DOHH2 (cell line): ENCODE data around the gene IFTAP.
"Not testable (repeated sequence)": the region's sequence is repeated elsewhere in the genome, so short reads cannot be mapped to it uniquely, and the experiment has no call there.

Experiments used
- H3F3A ChIP-seq: fragments of 200-600 bp; sonication (generic), shearing (Covaris generic); 2 replicates; pipeline ENCODE4 v1.6.0; 2016; ENCODE audit warnings: antibody characterized with exemption, mild to moderate bottlenecking; ENCODE audit not compliant: control insufficient read depth, insufficient read depth
- H3K27ac ChIP-seq: fragments of 200-600 bp; sonication (generic); 2 replicates; pipeline ENCODE4 v1.5.1; 2014; ENCODE audit warnings: low read depth, mild to moderate bottlenecking, low read length, moderate library complexity
- H3K27me3 ChIP-seq: fragments of 200-600 bp; sonication (generic); 2 replicates; pipeline ENCODE4 v1.6.1; 2014; ENCODE audit warnings: mild to moderate bottlenecking, low read length, mixed read lengths; ENCODE audit not compliant: control insufficient read depth
- H3K36me3 ChIP-seq: fragments of 200-600 bp; sonication (generic); 2 replicates; pipeline ENCODE4 v1.6.1; 2014; ENCODE audit warnings: mild to moderate bottlenecking, low read length, moderate library complexity, mixed read lengths; ENCODE audit not compliant: control insufficient read depth
- H3K4me1 ChIP-seq: fragments of 200-600 bp; sonication (generic); 2 replicates; pipeline ENCODE4 v1.6.1; 2014; ENCODE audit warnings: mild to moderate bottlenecking, low read length, mixed read lengths; ENCODE audit not compliant: control insufficient read depth
- H3K4me2 ChIP-seq: fragments of 200-600 bp; sonication (generic); 2 replicates; pipeline ENCODE4 v1.6.0; 2014; ENCODE audit warnings: mild to moderate bottlenecking, low read length, moderate library complexity
- H3K4me3 ChIP-seq: fragments of 200-600 bp; sonication (generic); 2 replicates; pipeline ENCODE4 v1.5.1; 2014; ENCODE audit warnings: mild to moderate bottlenecking, low read length, mixed read lengths
- H3K79me2 ChIP-seq: fragments of 200-600 bp; sonication (generic); 2 replicates; pipeline ENCODE4 v1.6.1; 2014; ENCODE audit warnings: mild to moderate bottlenecking, low read length, mixed read lengths; ENCODE audit not compliant: control insufficient read depth
- H3K9me2 ChIP-seq: fragments of 200-600 bp; sonication (generic); replicated peaks from 2 replicates; pipeline ENCODE4 v1.6.1; 2014; ENCODE audit warnings: mild to moderate bottlenecking, low read length, mixed read lengths; ENCODE audit not compliant: control insufficient read depth
- H3K9me3 ChIP-seq: fragments of 200-600 bp; sonication (generic); 2 replicates; pipeline ENCODE4 v1.6.1; 2014; ENCODE audit warnings: antibody characterized with exemption, low read length, mixed read lengths; ENCODE audit not compliant: control insufficient read depth, insufficient read depth
- H4K20me1 ChIP-seq: fragments of 200-600 bp; sonication (generic); 2 replicates; pipeline ENCODE4 v1.6.0; 2014; ENCODE audit warnings: low read depth, mild to moderate bottlenecking, antibody characterized with exemption, low read length, moderate library complexity; ENCODE audit not compliant: control insufficient read depth, insufficient read depth
- EZH2phosphoT487 ChIP-seq: fragments of 200-600 bp; sonication (generic); IDR thresholded peaks from 2 replicates; pipeline ENCODE4 v1.6.1; 2017; ENCODE audit warnings: borderline replicate concordance, mild to moderate bottlenecking, antibody characterized with exemption, low read length, moderate library complexity, mixed read lengths
- TF ChIP-seq, protein P1 (sequence below): fragments of 200-600 bp; sonication (generic); IDR thresholded peaks from one replicate; pipeline ENCODE4 v1.5.1; 2014; ENCODE audit warnings: antibody characterized with exemption, mild to moderate bottlenecking, low read depth, low read length; ENCODE audit not compliant: poor library complexity, severe bottlenecking

IFTAP gene, protein sequence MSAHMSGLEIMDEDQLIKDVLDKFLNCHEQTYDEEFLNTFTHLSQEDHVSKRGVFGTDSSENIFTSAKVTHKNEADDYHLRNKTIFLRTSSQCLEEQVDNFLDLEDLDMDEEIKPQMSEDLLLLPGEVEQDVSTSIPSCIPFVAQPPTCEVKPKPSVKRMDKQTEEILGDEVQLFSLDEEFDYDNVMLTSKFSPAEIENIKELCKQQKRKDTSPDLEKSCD

DNA sequence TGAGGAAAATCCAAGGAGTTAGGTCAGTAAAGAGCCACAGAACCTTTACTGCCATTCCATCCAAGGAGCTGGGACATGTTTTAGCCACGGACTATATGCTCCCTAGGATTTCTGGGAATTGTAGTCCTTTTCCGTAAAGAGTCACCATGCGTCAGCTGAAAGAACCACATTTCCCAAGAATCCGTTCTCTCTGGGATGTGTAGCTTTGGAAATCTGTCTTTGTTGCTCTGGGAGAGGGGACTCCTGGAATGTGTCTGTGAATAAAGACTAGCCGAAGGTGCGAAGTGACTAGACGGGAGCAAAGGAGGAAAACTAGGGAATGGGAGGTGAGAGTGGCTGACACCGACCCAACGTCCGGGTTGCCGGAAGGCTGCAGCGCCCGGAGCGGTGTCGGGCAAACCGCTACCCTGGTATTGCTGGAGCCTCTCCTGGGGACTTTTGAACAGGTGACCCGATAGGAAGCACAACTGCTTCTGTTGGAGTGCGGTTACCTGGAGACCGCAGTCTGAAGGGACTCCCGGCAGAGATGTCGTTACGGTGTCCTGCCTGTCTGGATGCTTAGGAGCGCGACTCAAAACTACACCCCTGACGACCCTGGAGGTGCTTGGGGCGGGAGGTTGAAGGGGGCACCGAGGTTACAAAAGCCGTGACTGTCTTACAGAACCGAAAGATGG is at the start of gene IFTAP:
Gene IFTAP, plus strand, starts transcription at position 187 of the 674 bp plus-strand sequence. CDS start 15,602 bp downstream, outside the sequence.
- Histone ChIP-seq H3F3A (no peaks in the 10 kb centered on the region), H3K4me2 (no peak within 1 kb of the TSS), H3K4me1 (no peaks in the 10 kb centered on the region), H3K9me3 (no peaks in the 10 kb centered on the region), H4K20me1 (no peaks in the 10 kb centered on the region), H3K9me2 (no peaks in the 10 kb centered on the region), H3K36me3 (no peaks in the 10 kb centered on the region), H3K79me2 (no peaks in the 10 kb centered on the region), H3K27me3 (no peaks in the 10 kb centered on the region), H3K27ac (no peak within 1 kb of the TSS), H3K4me3 (no peak within 1 kb of the TSS)
- TF ChIP-seq EZH2phosphoT487: no peak
- TF ChIP-seq, protein P1, sequence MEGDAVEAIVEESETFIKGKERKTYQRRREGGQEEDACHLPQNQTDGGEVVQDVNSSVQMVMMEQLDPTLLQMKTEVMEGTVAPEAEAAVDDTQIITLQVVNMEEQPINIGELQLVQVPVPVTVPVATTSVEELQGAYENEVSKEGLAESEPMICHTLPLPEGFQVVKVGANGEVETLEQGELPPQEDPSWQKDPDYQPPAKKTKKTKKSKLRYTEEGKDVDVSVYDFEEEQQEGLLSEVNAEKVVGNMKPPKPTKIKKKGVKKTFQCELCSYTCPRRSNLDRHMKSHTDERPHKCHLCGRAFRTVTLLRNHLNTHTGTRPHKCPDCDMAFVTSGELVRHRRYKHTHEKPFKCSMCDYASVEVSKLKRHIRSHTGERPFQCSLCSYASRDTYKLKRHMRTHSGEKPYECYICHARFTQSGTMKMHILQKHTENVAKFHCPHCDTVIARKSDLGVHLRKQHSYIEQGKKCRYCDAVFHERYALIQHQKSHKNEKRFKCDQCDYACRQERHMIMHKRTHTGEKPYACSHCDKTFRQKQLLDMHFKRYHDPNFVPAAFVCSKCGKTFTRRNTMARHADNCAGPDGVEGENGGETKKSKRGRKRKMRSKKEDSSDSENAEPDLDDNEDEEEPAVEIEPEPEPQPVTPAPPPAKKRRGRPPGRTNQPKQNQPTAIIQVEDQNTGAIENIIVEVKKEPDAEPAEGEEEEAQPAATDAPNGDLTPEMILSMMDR: no peak

DNA sequence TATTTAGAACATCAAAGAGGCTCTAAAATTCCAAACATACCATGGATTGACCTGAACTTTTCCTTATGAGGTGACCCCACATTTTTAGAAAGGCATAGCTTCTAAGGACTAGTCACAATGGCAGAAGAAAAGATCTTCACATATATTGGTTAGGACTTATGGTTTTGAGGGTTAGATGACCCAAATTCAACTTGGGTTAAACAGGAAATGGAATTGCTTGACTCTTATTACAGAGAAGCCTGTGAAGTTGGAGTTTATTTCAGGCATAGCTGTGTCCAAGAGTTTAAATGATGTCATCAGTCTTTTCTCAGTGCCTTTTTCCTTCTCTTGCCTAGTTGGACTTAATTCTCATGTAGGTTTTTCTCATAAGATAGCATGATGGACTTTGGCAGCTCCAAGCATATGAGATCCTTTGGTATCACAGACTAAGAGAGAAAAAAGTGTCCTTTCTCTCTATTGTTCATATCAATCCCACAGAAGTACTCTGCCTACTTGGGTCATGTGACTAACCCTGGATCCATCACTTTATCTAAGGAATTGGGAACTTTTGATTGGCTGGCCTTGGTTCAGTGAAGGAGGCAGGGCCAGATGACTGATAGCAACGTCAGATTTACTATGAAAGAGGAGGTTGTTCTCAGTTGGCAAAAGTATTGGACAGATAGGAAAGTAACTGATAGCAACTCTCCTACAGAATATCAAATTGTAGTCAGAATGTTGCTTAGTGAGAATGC is 43.8 kb upstream of the IFTAP start:
- Histone ChIP-seq H3K79me2 (no peaks in the 10 kb centered on the region), H3K4me3 (no peak overlapping the region), H3K4me2 (no peak overlapping the region), H3K9me2 (no peaks in the 10 kb centered on the region), H3K36me3 (no peaks in the 10 kb centered on the region), H3F3A (no peaks in the 10 kb centered on the region), H3K4me1 (no peaks in the 10 kb centered on the region), H3K27ac (no peak overlapping the region), H3K27me3 (no peaks in the 10 kb centered on the region), H3K9me3 (no peaks in the 10 kb centered on the region), H4K20me1 (no peaks in the 10 kb centered on the region)
- TF ChIP-seq, protein P1: no peak
- TF ChIP-seq EZH2phosphoT487: no peak

DNA sequence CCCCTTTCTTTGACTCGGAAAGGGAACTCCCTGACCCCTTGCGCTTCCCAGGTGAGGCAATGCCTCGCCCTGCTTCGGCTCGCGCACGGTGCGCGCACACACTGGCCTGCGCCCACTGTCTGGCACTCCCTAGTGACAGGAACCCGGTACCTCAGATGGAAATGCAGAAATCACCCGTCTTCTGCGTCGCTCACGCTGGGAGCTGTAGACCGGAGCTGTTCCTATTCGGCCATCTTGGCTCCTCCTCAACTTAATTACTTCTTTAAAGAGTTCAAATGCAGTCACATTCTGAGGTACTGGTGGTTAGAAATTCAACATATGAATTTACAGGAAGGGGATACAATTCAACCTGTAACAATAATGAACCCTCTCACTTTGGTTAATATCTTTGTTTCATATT is 36.9 kb upstream of the IFTAP start:
- H3K36me3 ChIP-seq, H3K27me3 ChIP-seq, H3K79me2 ChIP-seq, H3K4me2 ChIP-seq, H4K20me1 ChIP-seq, H3K4me3 ChIP-seq, H3K27ac ChIP-seq, H3K4me1 ChIP-seq, H3K9me3 ChIP-seq, H3F3A ChIP-seq, H3K9me2 ChIP-seq: not testable (repeated sequence)

DNA sequence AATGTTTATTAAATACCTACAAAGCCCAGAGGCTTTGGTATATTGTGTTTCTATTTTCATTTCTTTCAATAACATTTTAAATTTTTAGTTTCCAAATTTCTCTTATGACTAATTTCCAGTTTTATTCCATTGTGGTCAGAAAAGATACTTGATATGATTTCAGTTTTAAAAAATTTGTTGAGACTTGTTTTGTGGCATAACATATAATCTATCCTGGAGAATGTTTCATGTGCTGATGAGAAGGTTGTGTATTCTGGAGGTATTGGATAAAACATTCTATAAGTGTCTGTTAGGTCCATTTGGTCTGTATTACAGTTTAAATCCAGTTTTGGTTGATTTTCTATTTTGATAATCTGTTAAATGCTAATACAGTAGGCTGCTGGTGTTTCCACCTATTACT is 36.3 kb upstream of the IFTAP start:
- Histone ChIP-seq H3K4me2 (no peak overlapping the region), H3K9me3 (no peaks in the 10 kb centered on the region), H4K20me1 (no peaks in the 10 kb centered on the region), H3F3A (no peaks in the 10 kb centered on the region), H3K4me1 (no peaks in the 10 kb centered on the region), H3K27ac (no peak overlapping the region), H3K27me3 (no peaks in the 10 kb centered on the region), H3K79me2 (no peaks in the 10 kb centered on the region), H3K4me3 (no peak overlapping the region), H3K36me3 (no peaks in the 10 kb centered on the region), H3K9me2 (no peaks in the 10 kb centered on the region)
- no peak for TF ChIP-seq EZH2phosphoT487
- TF ChIP-seq, protein P1: no peak
